ENCODE data around the gene MAP3K15.

MAP3K15 gene

GRCh38 chrX:19548934-19549333 is 33.6 kb upstream of the MAP3K15 start:
- DNase-seq (ENCODE audit: low read depth), result no peak
- no peak overlapping the region for H3K4me3 ChIP-seq (ENCODE audit: control insufficient read depth, low read depth, low read length)
- no peak for TF ChIP-seq CTCF (IDR thresholded peaks at IDR 0.05; ENCODE audit: control insufficient read depth, insufficient read depth, low read depth, low read length, missing control alignments)

DNA sequence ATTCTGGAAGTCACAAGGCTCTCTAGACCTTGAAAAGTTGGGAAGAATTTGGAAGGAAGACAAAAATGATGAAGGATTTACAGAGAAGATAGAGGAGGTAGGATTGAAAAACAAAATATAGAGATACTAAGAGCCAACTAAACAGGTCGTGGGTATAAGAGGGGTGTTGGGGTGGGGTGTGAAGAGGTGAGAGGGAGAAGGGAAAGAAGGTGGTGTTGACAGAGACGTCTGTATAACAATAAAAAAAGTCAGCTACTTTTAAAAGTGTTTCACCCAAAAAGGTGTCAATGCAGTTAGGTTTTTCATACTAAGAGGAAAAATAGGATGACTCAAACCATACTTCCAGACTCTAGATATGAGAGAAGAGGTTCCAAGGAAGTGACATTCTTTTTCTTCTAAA is 33.0 kb upstream of the MAP3K15 start:
- TF ChIP-seq CTCF (IDR thresholded peaks at IDR 0.05; ENCODE audit: control insufficient read depth, insufficient read depth, low read depth, low read length, missing control alignments), result no peak
- H3K4me3 ChIP-seq (ENCODE audit: control insufficient read depth, low read depth, low read length), result no peak overlapping the region
- DNase-seq (ENCODE audit: low read depth), result no peak

- no peak overlapping the region for H3K4me3 ChIP-seq (ENCODE audit: control insufficient read depth, low read depth, low read length)
- TF ChIP-seq CTCF (IDR thresholded peaks at IDR 0.05; ENCODE audit: control insufficient read depth, insufficient read depth, low read depth, low read length, missing control alignments), result no peak
- no peak for DNase-seq (ENCODE audit: low read depth)
Observed at GRCh38 chrX:19545651-19546050, 30.3 kb upstream of the MAP3K15 start.

DNA sequence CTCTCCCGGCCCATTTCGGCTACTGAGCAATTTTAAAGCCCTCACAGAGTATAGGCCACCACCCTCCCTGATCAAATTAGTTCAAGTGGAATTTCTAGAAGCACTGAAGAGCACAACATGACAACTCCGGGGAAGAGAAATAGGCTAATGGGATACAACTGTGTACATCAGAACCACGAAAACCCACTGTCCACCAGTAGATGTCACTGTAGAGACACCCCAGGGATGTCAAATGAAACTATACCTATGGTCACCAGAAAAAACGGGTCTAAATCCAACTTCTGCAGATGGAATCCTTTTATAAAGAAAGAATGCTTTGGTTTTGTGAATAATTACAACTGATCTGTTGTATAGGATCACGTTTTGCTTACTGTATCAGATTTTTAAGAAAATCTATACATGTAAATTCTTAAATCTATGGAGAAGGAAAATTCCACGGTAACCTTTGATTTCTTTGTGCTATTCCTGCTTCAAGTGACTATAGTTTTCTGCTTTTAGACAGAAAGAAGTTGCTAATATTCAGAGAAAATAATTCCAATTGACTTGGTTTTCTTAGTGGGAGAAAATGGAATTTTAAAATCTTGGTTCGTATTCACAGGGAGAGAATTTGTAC is 29.5 kb upstream of the MAP3K15 start:
- no peak overlapping the region for H3K4me3 ChIP-seq (ENCODE audit: control insufficient read depth, low read depth, low read length)
- DNase-seq (ENCODE audit: low read depth), result peak; percentile 20
- peak; percentile 91 for TF ChIP-seq CTCF (IDR thresholded peaks at IDR 0.05; ENCODE audit: control insufficient read depth, insufficient read depth, low read depth, low read length, missing control alignments)

- no peak for DNase-seq (ENCODE audit: low read depth)
- H3K4me3 ChIP-seq (ENCODE audit: control insufficient read depth, low read depth, low read length), result no peak overlapping the region
- TF ChIP-seq CTCF (IDR thresholded peaks at IDR 0.05; ENCODE audit: control insufficient read depth, insufficient read depth, low read depth, low read length, missing control alignments), result no peak
Observed at GRCh38 chrX:19543951-19544381, 28.7 kb upstream of the MAP3K15 start.

DNA sequence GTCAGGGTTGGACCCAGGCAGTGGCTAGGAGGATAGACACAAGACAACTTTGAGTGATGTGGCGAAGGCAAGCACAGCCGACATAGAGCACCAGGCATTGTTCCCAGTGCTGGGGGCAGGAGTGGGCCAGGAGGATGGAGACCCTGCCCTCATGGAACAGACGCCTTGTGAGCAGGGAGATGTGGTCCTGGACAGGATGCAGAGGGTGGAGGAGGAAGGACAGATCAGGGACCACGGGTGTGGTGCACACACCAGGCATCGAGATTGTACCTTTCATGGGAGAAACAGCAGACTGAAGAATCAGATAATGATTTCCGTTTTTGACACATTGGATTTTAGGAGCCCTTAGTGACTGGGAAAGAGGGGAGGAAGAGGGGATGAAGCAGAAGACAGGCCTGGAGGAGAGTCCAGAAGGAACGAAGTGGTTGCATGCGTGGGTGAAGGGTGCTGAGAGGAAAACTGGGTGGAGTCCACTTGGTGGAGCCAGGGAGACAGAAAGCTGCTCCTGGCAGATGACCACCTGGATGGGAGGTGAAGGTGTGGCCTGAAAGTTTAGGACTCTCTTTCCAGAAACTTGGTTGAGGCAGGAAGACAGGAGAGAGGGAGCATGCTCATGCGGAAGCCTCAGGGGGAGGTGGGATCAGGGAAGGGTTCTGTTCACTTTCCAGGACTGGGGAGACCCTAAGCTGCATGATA is 27.9 kb upstream of the MAP3K15 start:
- DNase-seq (ENCODE audit: low read depth), result no peak
- no peak overlapping the region for H3K4me3 ChIP-seq (ENCODE audit: control insufficient read depth, low read depth, low read length)
- no peak for TF ChIP-seq CTCF (IDR thresholded peaks at IDR 0.05; ENCODE audit: control insufficient read depth, insufficient read depth, low read depth, low read length, missing control alignments)

Measured in AG09309 (cell line).